Right lobe of liver (tissue), 6 donors: Measurements from ENCODE around the gene ILF2. TPM values are rescaled to one million over a fixed set of nuclear protein-coding genes. Genes with fewer than 3 reads are reported as not detected.

Source experiments
- ATAC-seq, 4 donors: fragments of 200-7000 bp; cut with Tn5 transposase; one replicate each; pipeline ENCODE4 v1.9.1; 2020; ENCODE audit warnings: mild to moderate bottlenecking in 4 of 4, moderate library complexity in 4 of 4
- DNase-seq, 3 donors: peaks; one replicate each; pipeline ENCODE4 v3.0.0-alpha.2; 2020
- H3K27ac ChIP-seq, 3 donors: fragments of 200-600 bp; one replicate each; pipeline ENCODE4 v1.8.0; 2022
- H3K27me3 ChIP-seq, 2 donors: fragments of 200-600 bp; one replicate each; pipeline ENCODE4 v1.8.0; 2022
- H3K36me3 ChIP-seq, 4 donors: fragments of 200-600 bp; sonication (generic) in 1 of 4; one replicate each; pipeline versions ENCODE4 v1.5.1 to v1.8.0; 2017 to 2022; ENCODE audit warnings: control low read depth in 1 of 4
- H3K4me1 ChIP-seq, 4 donors: fragments of 200-600 bp; sonication (generic) in 1 of 4; one replicate each; pipeline versions ENCODE4 v1.5.1 to v1.8.0; 2017 to 2022; ENCODE audit warnings: control low read depth in 1 of 4
- H3K4me3 ChIP-seq, 3 donors: fragments of 200-600 bp; one replicate each; pipeline ENCODE4 v1.8.0; 2022
- H3K9me3 ChIP-seq, 4 donors: fragments of 200-600 bp; sonication (generic) in 1 of 4; one replicate each; pipeline versions ENCODE4 v1.5.1 to v1.8.0; 2017 to 2022; ENCODE audit warnings: control low read depth in 1 of 4
- POLR2A ChIP-seq: fragments of 450-650 bp; IDR thresholded peaks from one replicate; pipeline ENCODE4 v1.6.1; 2017; ENCODE audit warnings: antibody characterized with exemption, mild to moderate bottlenecking
- WGBS: methylation state at CpG from one replicate; pipeline ENCODE4 v1.1.6; 2018; ENCODE audit warnings: low coverage, low lambda C conversion rate; ENCODE audit not compliant: insufficient coverage; ENCODE audit errors: missing lambda C conversion rate; 5-methylcytosine and 5-hydroxymethylcytosine counted together
- intact Hi-C, 2 donors: fragments of 100-400 bp; cut with DNase I; formaldehyde crosslinking; loops; one replicate each; pipeline versions ENCODE4 v1.11.2 to v1.14.1; 2022
- total RNA-seq, 6 experiments: library from RNA; depleted of rRNA in 2 of 6; stranded (reverse); fragments of >200 nt in 2 of 6; fragmentation: NEBNext Ultra II Directional in 3 of 6; extraction: Animal tissue kit (Norgen Biotek cat#: 25700) in 3 of 6; gene quantifications; one replicate each; pipeline versions ENCODE4 v1.1.0 to v1.2.4, GENCODE V29; 2016 to 2023
- TF ChIP-seq, protein P1 (sequence below), 4 donors: fragments of 200-600 bp in 3 of 4; fragments of 450-650 bp in 1 of 4; IDR thresholded peaks; one replicate each; pipeline versions ENCODE4 v1.5.1 to v1.8.0; 2016 to 2022; ENCODE audit warnings: antibody characterized with exemption in 4 of 4, mild to moderate bottlenecking in 2 of 4
- donor health status: DM: no; HTN: yes; CAD: no.
- donor health status: DM: no; HTN: no; CAD: no.
- donor health status: DM: no; HTN: no; CAD: no.
- donor health status: DM: no; HTN: yes; CAD: no.
- donor health status: DM: no; HTN: yes; CAD: no.

ILF2 gene
- total RNA-seq, 6 experiments from 2014 or later: 30.2 to 55.9 (median 38.7) TPM

DNA sequence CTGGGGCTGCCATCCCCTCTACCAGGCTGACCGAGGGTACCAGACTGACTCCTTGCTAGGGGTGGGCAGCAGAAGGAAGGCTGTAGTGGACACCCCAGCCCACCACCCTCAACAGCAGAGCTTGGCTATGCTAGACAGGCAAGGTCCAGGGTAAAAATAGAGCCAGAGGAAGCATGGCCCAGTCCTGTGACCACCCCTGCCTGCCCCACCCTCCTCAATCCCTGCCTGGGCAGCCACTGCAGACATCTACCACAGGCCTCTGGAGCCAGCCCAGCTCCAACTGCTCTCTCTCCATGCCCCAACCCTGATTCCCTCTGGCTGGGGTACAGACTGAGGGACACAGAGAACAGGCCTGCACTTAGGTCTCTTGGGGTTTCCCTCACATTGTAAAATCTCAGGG, 40.8 kb downstream of the ILF2 start:
- H3K9me3 ChIP-seq: no peaks in the 10 kb centered on the region
- WGBS: no CpG with 5 or more reads among the region's 1 CpG
- DNase-seq: peak in 1 of 3 donors; percentile 16
- H3K27ac ChIP-seq: no peak overlapping the region
- no peaks in the 10 kb centered on the region for H3K27me3 ChIP-seq
- H3K4me3 ChIP-seq: no peak overlapping the region
- no peak for ATAC-seq
- peaks cover 0 to 7% (median 2%) of the 10 kb centered on the region in 4 donors for H3K4me1 ChIP-seq
- H3K36me3 ChIP-seq: no peaks in the 10 kb centered on the region
- intact Hi-C loops: no loop called here
- TF ChIP-seq, protein P1, sequence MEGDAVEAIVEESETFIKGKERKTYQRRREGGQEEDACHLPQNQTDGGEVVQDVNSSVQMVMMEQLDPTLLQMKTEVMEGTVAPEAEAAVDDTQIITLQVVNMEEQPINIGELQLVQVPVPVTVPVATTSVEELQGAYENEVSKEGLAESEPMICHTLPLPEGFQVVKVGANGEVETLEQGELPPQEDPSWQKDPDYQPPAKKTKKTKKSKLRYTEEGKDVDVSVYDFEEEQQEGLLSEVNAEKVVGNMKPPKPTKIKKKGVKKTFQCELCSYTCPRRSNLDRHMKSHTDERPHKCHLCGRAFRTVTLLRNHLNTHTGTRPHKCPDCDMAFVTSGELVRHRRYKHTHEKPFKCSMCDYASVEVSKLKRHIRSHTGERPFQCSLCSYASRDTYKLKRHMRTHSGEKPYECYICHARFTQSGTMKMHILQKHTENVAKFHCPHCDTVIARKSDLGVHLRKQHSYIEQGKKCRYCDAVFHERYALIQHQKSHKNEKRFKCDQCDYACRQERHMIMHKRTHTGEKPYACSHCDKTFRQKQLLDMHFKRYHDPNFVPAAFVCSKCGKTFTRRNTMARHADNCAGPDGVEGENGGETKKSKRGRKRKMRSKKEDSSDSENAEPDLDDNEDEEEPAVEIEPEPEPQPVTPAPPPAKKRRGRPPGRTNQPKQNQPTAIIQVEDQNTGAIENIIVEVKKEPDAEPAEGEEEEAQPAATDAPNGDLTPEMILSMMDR (IDR thresholded peaks at IDR 0.05): no peak
- TF ChIP-seq POLR2A: no peak

DNA sequence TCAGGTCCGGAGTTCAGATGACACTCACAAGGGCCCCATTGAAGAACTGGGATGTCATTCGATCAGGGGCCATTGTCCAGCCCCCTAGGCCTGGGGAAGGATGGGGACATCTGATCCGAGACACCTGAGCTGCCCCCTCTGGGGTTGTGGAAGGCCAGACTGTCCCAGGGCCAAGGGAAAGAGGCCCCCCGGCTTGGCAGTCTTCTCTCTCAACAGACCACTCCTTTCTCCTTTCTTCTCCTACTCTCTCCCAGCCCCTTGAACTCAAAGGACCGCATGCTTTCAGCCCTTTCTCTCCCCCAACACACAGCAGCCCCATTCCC, 41.5 kb downstream of the ILF2 start:
- H3K4me3 ChIP-seq: no peak overlapping the region
- H3K4me1 ChIP-seq: peaks cover 0 to 6% (median 2%) of the 10 kb centered on the region in 4 donors
- WGBS: 100% methylated on average over 1 of the region's 5 CpGs
- intact Hi-C loops: no loop called here
- H3K36me3 ChIP-seq: no peaks in the 10 kb centered on the region
- ATAC-seq (no peak), DNase-seq (peak in 1 of 3 donors; percentile 11)
- H3K9me3 ChIP-seq: no peaks in the 10 kb centered on the region
- H3K27me3 ChIP-seq: no peaks in the 10 kb centered on the region
- TF ChIP-seq, protein P1 (IDR thresholded peaks at IDR 0.05): no peak
- no peak for TF ChIP-seq POLR2A
- no peak overlapping the region for H3K27ac ChIP-seq

DNA sequence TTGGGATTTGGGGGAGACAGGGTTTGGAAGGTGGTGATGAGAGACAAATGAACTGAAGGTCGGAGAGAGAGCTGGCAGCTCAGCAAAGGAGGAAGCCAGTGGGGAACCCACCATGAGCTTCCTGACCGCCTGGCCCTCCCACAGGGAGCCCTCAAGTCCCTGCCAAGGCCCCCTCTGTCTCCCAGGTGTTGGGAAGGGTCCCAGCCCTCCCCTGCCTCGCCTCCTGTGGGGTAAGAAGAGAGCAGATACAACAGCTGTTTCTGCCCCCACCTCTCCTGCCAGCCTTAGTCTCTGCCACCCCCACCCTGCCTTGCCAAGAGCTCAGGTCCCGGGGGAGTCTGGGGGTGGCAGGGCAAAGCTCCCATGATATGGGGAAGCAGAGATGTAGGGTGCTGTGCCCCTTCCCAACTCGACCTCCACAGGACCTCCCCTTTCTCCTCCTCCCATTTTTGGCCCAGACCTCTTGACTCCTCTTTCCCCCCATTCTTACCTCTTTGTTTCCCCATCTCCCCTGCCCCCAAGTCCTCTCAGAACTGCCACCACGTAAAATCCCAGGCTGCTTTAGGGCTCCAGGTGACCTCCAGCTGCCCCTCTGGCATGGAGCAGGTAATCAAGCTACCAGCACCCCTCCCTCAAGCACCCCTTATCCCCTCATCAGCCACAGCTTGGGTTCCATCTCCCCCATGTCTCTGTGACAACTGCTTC, 42.0 kb downstream of the ILF2 start:
- H3K27me3 ChIP-seq: no peaks in the 10 kb centered on the region
- TF ChIP-seq POLR2A: no peak
- TF ChIP-seq, protein P1 (IDR thresholded peaks at IDR 0.05): no peak
- peaks cover 0 to 6% (median 2%) of the 10 kb centered on the region in 4 donors for H3K4me1 ChIP-seq
- no peaks in the 10 kb centered on the region for H3K36me3 ChIP-seq
- intact Hi-C loops: no loop called here
- no peaks in the 10 kb centered on the region for H3K9me3 ChIP-seq
- no peak for ATAC-seq
- WGBS: 79% methylated on average over 2 of the region's 6 CpGs
- DNase-seq: peak in 1 of 3 donors; percentile 17
- H3K4me3 ChIP-seq: no peak overlapping the region
- no peak overlapping the region for H3K27ac ChIP-seq

DNA sequence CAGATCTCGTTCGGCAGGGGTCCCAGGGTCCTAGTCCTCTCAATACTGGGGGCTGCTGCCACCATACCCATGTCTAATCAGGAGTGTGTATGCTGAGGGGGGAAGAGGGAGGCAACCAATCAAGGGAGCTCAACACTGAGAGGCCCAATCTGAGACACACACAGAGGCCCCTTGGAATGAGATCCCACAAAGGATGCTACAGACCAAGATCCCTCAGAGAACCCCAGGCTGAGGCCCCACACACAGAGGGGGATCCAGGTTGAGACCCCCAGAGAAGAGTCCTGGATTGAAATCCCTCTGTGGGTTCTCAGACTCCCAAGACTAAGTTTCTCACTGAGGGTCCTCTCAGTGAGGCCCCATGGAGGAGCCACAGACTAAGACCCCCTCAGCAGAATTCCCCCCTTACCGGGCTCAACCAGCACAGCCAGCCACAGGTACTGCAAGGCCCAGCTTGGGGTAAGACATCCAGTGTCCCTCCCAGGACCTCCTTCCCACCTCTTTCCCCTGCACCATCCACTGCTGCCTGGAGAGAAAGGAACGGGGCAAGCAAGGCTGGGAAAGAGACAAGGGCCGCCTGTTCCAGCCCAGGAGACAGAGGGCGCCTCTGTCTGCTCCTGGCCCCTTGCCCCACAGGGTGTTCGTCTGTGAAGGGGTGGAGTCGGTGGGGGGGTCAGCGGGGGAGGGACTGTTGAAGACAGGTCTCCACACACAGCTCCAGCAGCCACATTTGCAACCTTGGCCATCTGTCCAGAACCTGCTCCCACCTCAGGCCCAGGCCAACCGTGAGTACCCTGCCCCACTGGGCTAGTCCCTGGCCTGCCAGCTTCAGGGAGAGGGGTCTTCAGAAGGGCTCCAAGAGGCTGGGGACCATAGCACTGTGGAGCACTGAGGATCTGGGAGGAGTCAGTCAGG, 42.8 kb downstream of the ILF2 start, which contains the start of gene S100A1:
Gene S100A1, plus strand, starts transcription at position 720 of the 912 bp plus-strand sequence. CDS start 2,088 bp downstream, outside the sequence.
- H3K27ac ChIP-seq: peak within 1 kb of the TSS; percentile 71 to 80 (median 73)
- H3K36me3 ChIP-seq: no peaks in the 10 kb centered on the region
- no peaks in the 10 kb centered on the region for H3K27me3 ChIP-seq
- ATAC-seq (peak in 1 of 4 donors; percentile 6), DNase-seq (peak in 1 of 3 donors; percentile 26)
- intact Hi-C loops: no loop called here
- TF ChIP-seq, protein P1 (IDR thresholded peaks at IDR 0.05): peak in 1 of 4 donors; percentile 38
- no peak for TF ChIP-seq POLR2A
- peaks cover 0 to 6% (median 2%) of the 10 kb centered on the region in 4 donors for H3K4me1 ChIP-seq
- 100% methylated on average over 2 of the region's 10 CpGs for WGBS
- H3K9me3 ChIP-seq: no peaks in the 10 kb centered on the region
- H3K4me3 ChIP-seq: peak within 1 kb of the TSS; percentile 29 to 52 (median 47)
